ENCODE data around the gene PFN2. TPM values are rescaled to one million over a fixed set of nuclear protein-coding genes. Genes with fewer than 3 reads are reported as not detected.

The PFN2 gene
- total RNA-seq: 671 TPM

GRCh38 chr3:149970716-149971402, at the start of gene PFN2:
Gene PFN2, minus strand, starts transcription at chr3:149970895. Its CDS starts 39 bp downstream, at chr3:149970856.

Small RNA genes within 50 kb of the gene (small RNA-seq; reads per million reads assigned to genes)
- gene RNU6-720P: not detected

Other genes with a start within 250 kb of the PFN2 start
- 66.7 TPM for gene COMMD2, start 218.4 kb downstream of the PFN2 start, total RNA-seq
- 4.2 TPM for gene ANKUB1, start 178.3 kb downstream of the PFN2 start, total RNA-seq
- 153 TPM for gene RNF13, start 157.7 kb downstream of the PFN2 start, total RNA-seq

Measured in diencephalon (tissue), 1 donor.